ENCODE data around the gene TBC1D22A.

TBC1D22A gene

DNA sequence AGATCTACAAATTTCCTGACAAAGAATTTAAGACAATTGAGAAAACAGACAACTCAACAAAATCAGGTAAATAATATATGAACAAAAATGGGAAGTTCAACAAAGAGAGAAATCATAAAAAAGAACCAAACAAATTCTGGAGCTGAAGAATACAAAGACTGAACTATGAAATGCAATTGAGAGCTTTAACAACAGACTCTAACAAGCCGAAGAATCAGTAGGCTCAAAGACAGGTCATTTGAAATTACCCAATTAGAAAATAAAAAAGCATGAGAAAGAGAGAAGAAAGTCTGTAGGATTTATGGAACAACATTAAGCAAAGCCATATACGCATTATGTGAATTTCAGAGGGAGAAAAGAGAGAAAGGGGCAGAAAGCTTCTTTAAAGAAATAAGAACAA is 72.8 kb downstream of the TBC1D22A start:
- no peak overlapping the region for H3K4me3 Mint-ChIP-seq
- intact Hi-C loops (cut with micrococcal nuclease): no loop called here
- peaks cover 44% of the 10 kb centered on the region for H3K4me1 Mint-ChIP-seq (ENCODE audit: low read depth)
- no peaks in the 10 kb centered on the region for H3K27me3 Mint-ChIP-seq
- H3K27ac Mint-ChIP-seq: no peak overlapping the region
- peaks cover 24% of the 10 kb centered on the region for H3K9me3 Mint-ChIP-seq
- peaks cover 60% of the 10 kb centered on the region for H3K36me3 Mint-ChIP-seq (ENCODE audit: low read depth)

DNA sequence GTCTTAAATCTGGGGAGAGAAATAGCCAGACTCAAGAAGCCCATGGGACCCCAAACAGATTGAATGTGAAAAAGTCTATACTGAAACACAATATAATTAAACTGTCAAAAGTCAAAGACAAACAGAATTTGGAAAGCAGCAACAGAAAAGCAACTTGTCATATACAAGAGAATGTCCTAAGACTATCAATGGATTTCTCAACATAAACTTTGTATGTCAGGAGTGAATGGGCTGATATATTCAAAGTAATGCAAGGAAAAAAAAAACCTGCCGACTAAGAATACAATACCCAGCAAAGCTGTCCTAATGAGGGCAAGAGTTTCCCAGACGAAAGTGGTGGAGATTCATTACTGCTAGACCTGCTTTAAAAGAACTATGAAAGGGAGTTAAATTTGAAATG is 73.2 kb downstream of the TBC1D22A start:
- Mint-ChIP-seq H3K27ac (no peak overlapping the region), H3K36me3 (ENCODE audit: low read depth) (peaks cover 58% of the 10 kb centered on the region), H3K27me3 (no peaks in the 10 kb centered on the region), H3K4me3 (no peak overlapping the region), H3K9me3 (peaks cover 24% of the 10 kb centered on the region), H3K4me1 (ENCODE audit: low read depth) (peaks cover 40% of the 10 kb centered on the region)
- intact Hi-C loops (cut with micrococcal nuclease): no loop called here

DNA sequence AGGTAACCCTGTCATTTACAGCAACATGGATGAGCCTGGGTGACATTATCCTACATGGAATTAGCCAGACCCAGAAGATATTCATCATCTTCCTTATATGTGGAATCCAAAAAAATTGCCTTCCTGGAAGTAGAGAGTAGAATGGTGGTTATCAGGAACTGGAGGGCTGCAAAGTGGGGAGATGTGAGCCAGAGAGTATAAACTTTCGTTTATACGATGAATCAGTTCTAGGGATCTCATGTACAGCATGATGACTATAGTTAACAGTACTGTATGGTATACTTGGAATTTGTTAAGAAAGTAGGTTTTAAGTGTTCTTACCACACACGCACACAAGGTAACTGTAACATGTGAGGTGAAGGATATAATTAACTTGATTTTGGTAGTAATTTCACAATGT is 79.1 kb downstream of the TBC1D22A start:
- Mint-ChIP-seq H3K36me3 (ENCODE audit: low read depth) (peaks cover 59% of the 10 kb centered on the region), H3K27ac (no peak overlapping the region), H3K9me3 (peaks cover 2% of the 10 kb centered on the region), H3K4me1 (ENCODE audit: low read depth) (peaks cover 34% of the 10 kb centered on the region), H3K4me3 (no peak overlapping the region), H3K27me3 (no peaks in the 10 kb centered on the region)
- intact Hi-C loops (cut with micrococcal nuclease): loop anchor here (10.0 kb wide), 1 partner anchor 57 kb away; no protein-coding TSS in a partner anchor

DNA sequence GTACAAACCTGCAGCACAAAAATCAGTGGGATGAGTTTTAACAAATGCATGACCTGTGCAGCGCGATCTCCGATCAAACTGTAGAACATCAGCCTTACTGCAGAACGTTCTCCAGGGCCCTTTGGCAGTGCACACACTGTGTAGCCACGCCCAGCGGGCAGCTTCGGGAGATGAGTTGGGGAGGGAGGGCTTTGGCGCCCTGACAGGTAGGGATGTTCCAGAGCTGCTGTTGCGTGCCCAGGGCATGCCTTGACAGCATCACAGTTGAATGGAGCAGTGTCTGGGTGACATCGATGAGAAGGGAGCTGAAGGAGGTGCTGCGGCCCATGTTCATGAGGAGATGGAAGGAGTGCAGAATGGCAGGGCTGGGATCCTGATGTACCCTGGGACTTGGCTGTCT is 80.2 kb downstream of the TBC1D22A start:
- Mint-ChIP-seq H3K27me3 (no peaks in the 10 kb centered on the region), H3K27ac (no peak overlapping the region), H3K4me3 (no peak overlapping the region), H3K36me3 (ENCODE audit: low read depth) (peaks cover 61% of the 10 kb centered on the region), H3K4me1 (ENCODE audit: low read depth) (peaks cover 39% of the 10 kb centered on the region), H3K9me3 (no peaks in the 10 kb centered on the region)
- intact Hi-C loops (cut with micrococcal nuclease): loop anchor here (10.0 kb wide), 1 partner anchor 58 kb away; no protein-coding TSS in a partner anchor

DNA sequence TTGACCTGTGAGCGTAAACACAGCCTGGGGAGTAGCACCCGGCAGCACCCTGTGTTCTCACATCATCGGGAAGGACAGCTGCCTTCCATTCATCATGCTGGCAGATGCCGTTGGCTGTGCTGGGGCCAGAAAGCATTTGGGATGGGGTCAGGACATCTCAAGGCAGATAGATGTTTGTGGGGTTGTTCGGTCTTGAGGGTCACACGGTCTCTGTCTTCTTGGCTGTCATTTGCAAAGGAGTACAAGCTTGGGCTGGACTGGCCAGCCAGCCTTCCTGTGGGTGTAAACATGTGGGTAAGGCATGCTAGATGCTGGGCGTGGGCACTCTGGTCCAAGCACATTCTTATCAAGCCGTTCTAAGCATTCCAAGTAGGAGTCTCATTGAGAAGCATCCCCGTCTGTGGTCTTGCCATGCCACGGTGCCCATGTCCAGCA is 81.4 kb downstream of the TBC1D22A start:
- H3K27ac Mint-ChIP-seq: no peak overlapping the region
- no peaks in the 10 kb centered on the region for H3K9me3 Mint-ChIP-seq
- H3K4me3 Mint-ChIP-seq: no peak overlapping the region
- H3K36me3 Mint-ChIP-seq (ENCODE audit: low read depth): peaks cover 71% of the 10 kb centered on the region
- intact Hi-C loops (cut with micrococcal nuclease): loop anchor here (10.0 kb wide), 1 partner anchor 59 kb away; no protein-coding TSS in a partner anchor
- H3K27me3 Mint-ChIP-seq: no peaks in the 10 kb centered on the region
- peaks cover 33% of the 10 kb centered on the region for H3K4me1 Mint-ChIP-seq (ENCODE audit: low read depth)

DNA sequence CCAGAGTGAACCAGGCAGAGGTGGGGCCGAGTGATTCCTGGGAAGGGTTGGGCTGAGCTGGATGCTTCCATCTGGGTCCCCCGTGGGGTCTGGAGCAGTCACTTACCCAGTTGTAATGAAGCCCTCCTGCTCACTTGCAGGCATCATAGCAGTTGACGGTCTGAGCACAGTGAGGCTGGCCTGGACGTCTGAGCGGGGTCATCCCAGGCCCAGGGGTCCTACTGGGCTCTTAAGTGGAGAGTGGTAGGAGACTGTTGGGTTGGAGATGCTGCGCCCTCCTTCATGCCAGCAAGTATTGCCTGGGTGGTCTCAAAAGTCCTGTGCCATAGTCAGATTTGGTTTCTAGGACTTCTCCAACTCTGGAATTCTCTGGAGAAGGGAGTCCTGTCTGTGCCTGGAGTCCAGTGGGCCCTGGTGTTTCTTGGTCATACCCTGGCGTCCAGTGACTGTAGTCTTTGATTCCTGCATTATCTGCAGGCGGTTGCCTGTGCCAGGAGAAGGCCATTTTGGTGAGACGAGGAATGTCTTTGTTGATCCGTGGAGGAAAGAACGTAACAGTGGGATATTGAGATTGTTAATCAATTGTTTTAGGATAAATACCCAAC is 82.3 kb downstream of the TBC1D22A start:
- no peaks in the 10 kb centered on the region for H3K9me3 Mint-ChIP-seq
- no peaks in the 10 kb centered on the region for H3K27me3 Mint-ChIP-seq
- peaks cover 79% of the 10 kb centered on the region for H3K36me3 Mint-ChIP-seq (ENCODE audit: low read depth)
- H3K4me1 Mint-ChIP-seq (ENCODE audit: low read depth): peaks cover 33% of the 10 kb centered on the region
- H3K27ac Mint-ChIP-seq: no peak overlapping the region
- H3K4me3 Mint-ChIP-seq: no peak overlapping the region
- intact Hi-C loops (cut with micrococcal nuclease): loop anchor here (10.0 kb wide), 1 partner anchor 60 kb away; no protein-coding TSS in a partner anchor

DNA sequence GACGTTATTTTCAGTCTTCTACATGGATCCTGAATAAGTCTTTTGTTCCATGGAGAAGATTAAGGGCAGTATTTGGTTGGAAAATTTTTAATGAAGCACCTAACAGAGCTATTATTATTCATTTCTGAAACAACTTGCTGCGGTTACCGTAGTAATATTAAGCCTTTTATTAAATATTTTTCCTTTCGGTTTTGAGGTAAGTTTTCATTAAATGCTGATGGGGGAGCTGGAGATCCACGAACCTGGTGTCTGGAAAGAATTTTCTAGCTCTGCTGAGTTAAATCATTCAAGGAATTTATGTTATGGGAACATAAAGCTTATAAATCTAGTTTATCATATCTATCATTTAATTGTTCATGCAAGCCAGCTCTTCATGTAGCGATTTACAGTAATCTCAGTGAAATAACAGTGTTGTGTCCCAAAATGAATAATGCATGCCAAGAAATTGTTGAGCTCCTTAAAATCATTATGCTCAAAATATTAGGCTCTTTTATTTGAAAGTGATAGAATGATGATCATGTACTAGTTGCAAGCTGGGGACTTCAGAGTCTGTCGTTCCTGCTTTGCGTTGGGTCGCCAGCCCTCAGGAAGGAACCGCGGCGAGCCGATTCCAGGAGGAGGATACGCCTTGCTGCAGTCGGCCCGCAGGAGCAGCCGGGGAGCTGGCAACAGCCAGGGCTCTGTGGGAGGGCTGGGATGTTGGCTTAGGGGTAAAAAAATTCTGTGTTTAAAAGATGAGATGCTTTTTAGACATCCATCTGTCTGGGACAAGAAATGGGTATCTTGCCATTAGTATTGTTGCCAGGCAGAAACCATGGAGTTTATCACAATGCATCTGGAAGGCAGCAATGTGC is 83.1 kb downstream of the TBC1D22A start:
- peaks cover 33% of the 10 kb centered on the region for H3K4me1 Mint-ChIP-seq (ENCODE audit: low read depth)

DNA sequence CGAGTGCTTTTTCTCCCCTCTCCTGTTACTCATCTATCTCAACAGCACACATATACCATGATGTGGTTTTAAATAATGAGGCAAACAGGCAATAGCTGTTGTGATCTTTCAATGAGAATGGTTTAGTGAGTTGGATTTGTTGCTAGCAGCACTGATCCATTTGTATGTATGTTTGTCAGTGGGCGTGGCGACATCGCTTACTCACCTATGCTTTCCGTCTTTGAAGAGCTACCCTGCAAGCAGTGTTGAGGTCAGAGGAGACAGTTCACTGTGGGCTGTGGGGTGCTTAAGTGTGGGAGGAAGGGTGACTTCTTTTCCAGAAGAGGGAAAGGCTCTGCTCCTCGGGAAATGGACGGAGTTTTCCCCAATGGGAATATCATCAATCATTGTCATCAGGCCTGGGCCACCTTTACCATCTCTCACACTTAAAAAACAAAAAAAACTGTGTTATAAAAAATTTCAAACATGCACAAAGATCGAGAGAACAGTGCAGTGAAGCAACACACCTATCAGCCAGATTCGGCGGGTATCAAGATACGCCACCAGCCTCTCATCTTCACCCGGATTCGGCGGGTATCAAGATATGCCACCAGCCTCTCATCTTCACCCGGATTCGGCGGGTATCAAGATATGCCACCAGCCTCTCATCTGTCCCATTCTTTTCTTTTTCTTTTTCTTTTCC is 83.8 kb downstream of the TBC1D22A start:
- intact Hi-C loops (cut with micrococcal nuclease): loop anchor here (10.0 kb wide), 1 partner anchor 61 kb away; no protein-coding TSS in a partner anchor
- H3K27ac Mint-ChIP-seq: no peak overlapping the region
- peaks cover 33% of the 10 kb centered on the region for H3K4me1 Mint-ChIP-seq (ENCODE audit: low read depth)

More for the DNA sequence above, 83.1 kb downstream of the TBC1D22A start:
- Mint-ChIP-seq H3K27ac (no peak overlapping the region), H3K4me3 (no peak overlapping the region), H3K27me3 (no peaks in the 10 kb centered on the region), H3K9me3 (no peaks in the 10 kb centered on the region), H3K36me3 (ENCODE audit: low read depth) (peaks cover 87% of the 10 kb centered on the region)
- intact Hi-C loops (cut with micrococcal nuclease): loop anchor here (10.0 kb wide), 1 partner anchor 61 kb away; no protein-coding TSS in a partner anchor

DNA sequence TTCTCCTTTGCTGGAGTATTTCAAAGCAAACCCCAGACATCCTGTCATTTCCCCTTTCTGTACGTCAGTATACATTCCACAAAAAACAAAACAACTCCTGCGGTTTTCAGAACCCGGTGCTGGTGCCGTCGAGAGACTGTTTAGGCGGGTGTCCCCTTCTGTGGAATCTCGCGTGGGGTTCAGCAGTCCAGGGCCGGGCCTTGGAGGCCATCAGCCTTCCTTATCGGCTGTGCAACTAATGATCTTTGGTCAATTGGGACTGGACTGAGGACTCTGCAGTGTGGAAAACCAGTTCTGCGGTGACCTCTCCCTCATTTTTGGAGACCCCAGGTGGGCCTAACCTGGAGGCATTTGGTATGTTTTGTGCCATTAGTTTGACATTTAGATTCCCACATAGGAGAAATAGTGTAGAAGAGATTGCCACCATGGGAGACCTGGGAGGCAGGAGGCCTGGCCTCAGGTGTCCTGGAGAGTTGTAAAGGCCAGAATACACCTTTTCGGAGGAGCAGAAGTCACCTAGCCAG is 84.4 kb downstream of the TBC1D22A start:
- intact Hi-C loops (cut with micrococcal nuclease): loop anchor here (10.0 kb wide), 1 partner anchor 62 kb away; no protein-coding TSS in a partner anchor
- H3K27ac Mint-ChIP-seq: no peak overlapping the region
- peaks cover 90% of the 10 kb centered on the region for H3K36me3 Mint-ChIP-seq (ENCODE audit: low read depth)
- peaks cover 38% of the 10 kb centered on the region for H3K4me1 Mint-ChIP-seq (ENCODE audit: low read depth)
- no peaks in the 10 kb centered on the region for H3K27me3 Mint-ChIP-seq
- H3K9me3 Mint-ChIP-seq: no peaks in the 10 kb centered on the region
- no peak overlapping the region for H3K4me3 Mint-ChIP-seq

More for the DNA sequence above, 83.8 kb downstream of the TBC1D22A start:
- peaks cover 87% of the 10 kb centered on the region for H3K36me3 Mint-ChIP-seq (ENCODE audit: low read depth)
- H3K4me3 Mint-ChIP-seq: no peak overlapping the region
- H3K9me3 Mint-ChIP-seq: no peaks in the 10 kb centered on the region
- no peaks in the 10 kb centered on the region for H3K27me3 Mint-ChIP-seq

DNA sequence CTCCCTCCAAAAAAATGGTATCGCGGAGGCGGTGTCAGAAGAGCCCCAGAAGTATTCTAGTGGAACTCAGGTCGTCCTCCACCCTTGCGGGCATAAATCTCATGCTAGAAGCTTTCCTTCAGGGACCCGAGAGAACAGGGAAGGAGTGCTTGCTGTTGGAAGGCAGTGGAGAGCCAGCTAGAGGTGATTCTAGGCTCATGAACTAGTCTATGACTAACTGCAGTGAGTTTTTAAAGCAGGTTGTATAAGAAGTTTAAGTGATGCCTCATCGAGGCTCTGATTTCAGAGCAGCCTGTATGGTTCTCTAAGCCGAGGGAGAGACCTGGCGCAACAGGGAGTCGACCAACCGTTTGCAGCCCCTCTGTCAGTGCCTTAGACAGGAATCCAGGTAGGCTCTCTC is 85.7 kb downstream of the TBC1D22A start:
- Mint-ChIP-seq H3K27ac (no peak overlapping the region), H3K36me3 (ENCODE audit: low read depth) (peaks cover 93% of the 10 kb centered on the region), H3K4me1 (ENCODE audit: low read depth) (peaks cover 46% of the 10 kb centered on the region), H3K27me3 (no peaks in the 10 kb centered on the region), H3K9me3 (no peaks in the 10 kb centered on the region), H3K4me3 (no peak overlapping the region)
- intact Hi-C loops (cut with micrococcal nuclease): loop anchor here (10.0 kb wide), 1 partner anchor 63 kb away; no protein-coding TSS in a partner anchor

DNA sequence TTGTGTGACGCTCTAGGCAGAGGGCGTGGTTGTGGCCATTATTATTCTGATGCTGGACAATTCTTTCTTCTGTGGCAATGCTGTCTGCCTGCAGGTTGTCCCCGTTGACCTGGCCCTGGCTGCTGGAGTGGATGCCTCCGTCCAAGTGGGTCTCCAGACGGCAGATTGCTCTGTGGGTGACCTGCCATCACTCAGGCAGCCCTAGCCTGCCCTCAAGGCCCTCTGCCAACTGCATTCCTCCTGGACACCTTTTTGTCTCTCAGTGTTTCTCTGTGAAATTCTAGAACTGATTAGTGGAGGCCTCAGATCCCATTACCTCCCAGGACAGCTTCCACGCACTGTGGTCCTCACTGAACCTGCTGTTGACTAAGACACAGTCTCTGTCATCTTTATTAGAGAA is 86.7 kb downstream of the TBC1D22A start:
- Mint-ChIP-seq H3K36me3 (ENCODE audit: low read depth) (peaks cover 93% of the 10 kb centered on the region), H3K9me3 (no peaks in the 10 kb centered on the region), H3K4me1 (ENCODE audit: low read depth) (peaks cover 46% of the 10 kb centered on the region), H3K27ac (no peak overlapping the region), H3K4me3 (no peak overlapping the region), H3K27me3 (no peaks in the 10 kb centered on the region)
- intact Hi-C loops (cut with micrococcal nuclease): loop anchor here (10.0 kb wide), 1 partner anchor 64 kb away; no protein-coding TSS in a partner anchor

DNA sequence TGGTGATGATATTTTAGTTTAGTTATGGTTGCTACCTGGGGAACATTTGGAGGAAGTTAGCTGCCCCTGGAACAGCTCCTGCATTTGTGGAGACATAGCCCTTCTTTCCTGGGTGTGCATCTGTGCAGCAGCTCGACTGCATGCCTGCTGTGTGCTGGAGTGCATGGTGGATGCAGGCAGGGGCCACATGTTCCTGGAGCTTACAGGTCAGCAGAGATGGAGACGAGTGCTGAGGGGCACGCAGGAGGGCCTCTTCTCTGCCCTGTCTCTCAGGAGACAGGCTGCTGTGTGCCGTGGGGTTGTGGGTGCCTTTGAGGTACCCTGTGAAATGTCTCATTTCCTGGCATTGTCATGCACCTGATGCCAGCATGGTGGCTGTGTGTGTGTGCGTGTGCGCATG is 87.5 kb downstream of the TBC1D22A start:
- Mint-ChIP-seq H3K36me3 (ENCODE audit: low read depth) (peaks cover 92% of the 10 kb centered on the region), H3K27ac (no peak overlapping the region)
- intact Hi-C loops (cut with micrococcal nuclease): loop anchor here (10.0 kb wide), 1 partner anchor 65 kb away; no protein-coding TSS in a partner anchor

DNA sequence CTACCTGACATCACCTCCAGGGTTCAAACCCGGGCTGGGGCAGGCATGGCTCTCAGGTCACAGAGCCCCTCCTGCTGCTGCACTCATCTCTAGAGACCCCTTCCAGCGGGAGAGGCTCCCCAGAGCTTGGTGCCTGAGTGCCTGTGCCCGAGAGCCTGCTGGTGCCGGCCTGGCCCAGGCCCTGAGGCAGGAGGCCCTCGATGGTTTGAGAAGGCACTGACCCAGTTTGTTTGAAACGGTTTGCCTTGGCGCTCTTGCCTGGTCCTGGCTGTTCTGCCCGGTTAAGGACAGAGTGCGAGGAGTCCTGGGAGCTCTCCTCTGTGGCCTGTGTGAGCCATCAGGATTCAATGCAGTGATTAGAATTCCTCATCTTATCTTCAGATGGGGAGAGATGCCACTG is 88.9 kb downstream of the TBC1D22A start:
- Mint-ChIP-seq H3K36me3 (ENCODE audit: low read depth) (peaks cover 96% of the 10 kb centered on the region), H3K4me1 (ENCODE audit: low read depth) (peaks cover 51% of the 10 kb centered on the region), H3K4me3 (no peak overlapping the region), H3K9me3 (no peaks in the 10 kb centered on the region), H3K27me3 (no peaks in the 10 kb centered on the region), H3K27ac (peak overlapping the region; percentile 92)
- intact Hi-C loops (cut with micrococcal nuclease): no loop called here

More for the DNA sequence above, 87.5 kb downstream of the TBC1D22A start:
- Mint-ChIP-seq H3K27me3 (no peaks in the 10 kb centered on the region), H3K4me3 (no peak overlapping the region), H3K4me1 (ENCODE audit: low read depth) (peaks cover 46% of the 10 kb centered on the region), H3K9me3 (no peaks in the 10 kb centered on the region)
